ENCODE measurements around the gene CAVIN1. TPM values are rescaled to one million over a fixed set of nuclear protein-coding genes. Genes with fewer than 3 reads are reported as not detected.
A peak's percentile ranks its signal among the peaks of the same experiment; 100 is the strongest.

Gene CAVIN1
- polyA plus RNA-seq, 3 donors, result 0.01 TPM; not detected in 2

- peaks cover 44 to 51% of the 10 kb centered on the region in 2 donors for H3K4me1 ChIP-seq (ENCODE audit: control insufficient read depth in 1 of 2, insufficient read depth in 2 of 2, low read length in 2 of 2)
Observed at GRCh38 chr17:42363767-42364585, 59.1 kb downstream of the CAVIN1 start.

GRCh38 chr17:42363231-42363630 lies 59.8 kb downstream of the CAVIN1 start:
- intact Hi-C loops (cut with micrococcal nuclease), result loop anchor here in 1 of 2 donors (5.0 kb wide), 1 partner anchor 39 kb away; no protein-coding TSS in a partner anchor
- peak overlapping the region in 1 of 2 donors; percentile 66 for H3K27ac ChIP-seq (ENCODE audit: low read depth in 1 of 2, low read length in 2 of 2)
- H3K36me3 ChIP-seq (replicated peaks in 1 of 2; ENCODE audit: control insufficient read depth in 1 of 2, insufficient read depth in 2 of 2, low read length in 2 of 2), result no peaks in the 10 kb centered on the region
- peaks cover 98% of the 10 kb centered on the region for H4K20me1 ChIP-seq (ENCODE audit: insufficient read depth, low read length)
- DNase-seq, result no peak
- H3K9ac ChIP-seq (ENCODE audit: insufficient read depth, low read length, poor library complexity, severe bottlenecking), result no peak overlapping the region
- no peaks in the 10 kb centered on the region for H3K27me3 ChIP-seq (ENCODE audit: control insufficient read depth in 2 of 2, insufficient read depth in 2 of 2, low read length in 2 of 2)
- H3K79me2 ChIP-seq (ENCODE audit: insufficient read depth, low read length), result peaks cover 93% of the 10 kb centered on the region
- TF ChIP-seq CTCF (IDR thresholded peaks at IDR 0.05), result no peak
- peaks cover 16 to 18% of the 10 kb centered on the region in 2 donors for H3K36me3 Mint-ChIP-seq
- peaks cover 78% of the 10 kb centered on the region for H3K4me1 Mint-ChIP-seq
- WGBS (ENCODE audit: insufficient coverage), result 25% methylated on average over 1 of the region's 1 CpG
- H3K4me2 ChIP-seq (replicated peaks; ENCODE audit: extremely low read depth, low read length, poor library complexity, severe bottlenecking), result no peak overlapping the region
- peaks cover 46 to 51% of the 10 kb centered on the region in 2 donors for H3K4me1 ChIP-seq (ENCODE audit: control insufficient read depth in 1 of 2, insufficient read depth in 2 of 2, low read length in 2 of 2)
- H3K4me3 Mint-ChIP-seq, result no peak overlapping the region
- H3K9me3 ChIP-seq (replicated peaks in 1 of 2; ENCODE audit: control insufficient read depth in 1 of 2, insufficient read depth in 1 of 2, low read length in 2 of 2), result no peaks in the 10 kb centered on the region
- H3K9me3 Mint-ChIP-seq, result no peaks in the 10 kb centered on the region
- peak overlapping the region; percentile 15 to 48 (median 30) for H3K27ac Mint-ChIP-seq
- no peak overlapping the region for H2AFZ ChIP-seq (ENCODE audit: insufficient read depth, low read depth, low read length, poor library complexity, severe bottlenecking)
- H3K27me3 Mint-ChIP-seq (ENCODE audit: low read depth in 3 of 3), result peaks cover 0 to 2% (median 0%) of the 10 kb centered on the region in 3 donors
- no peak overlapping the region for H3K4me3 ChIP-seq (replicated peaks in 1 of 3; ENCODE audit: low read depth in 2 of 3, low read length in 3 of 3)

More at GRCh38 chr17:42363767-42364585, 59.1 kb downstream of the CAVIN1 start:
- Histone ChIP-seq H2AFZ (ENCODE audit: insufficient read depth, low read depth, low read length, poor library complexity, severe bottlenecking) (no peak overlapping the region), H3K9ac (ENCODE audit: insufficient read depth, low read length, poor library complexity, severe bottlenecking) (no peak overlapping the region), H3K4me3 (replicated peaks in 1 of 3; ENCODE audit: low read depth in 2 of 3, low read length in 3 of 3) (no peak overlapping the region), H3K36me3 (replicated peaks in 1 of 2; ENCODE audit: control insufficient read depth in 1 of 2, insufficient read depth in 2 of 2, low read length in 2 of 2) (no peaks in the 10 kb centered on the region), H3K27me3 (ENCODE audit: control insufficient read depth in 2 of 2, insufficient read depth in 2 of 2, low read length in 2 of 2) (no peaks in the 10 kb centered on the region), H3K4me2 (replicated peaks; ENCODE audit: extremely low read depth, low read length, poor library complexity, severe bottlenecking) (no peak overlapping the region), H3K9me3 (replicated peaks in 1 of 2; ENCODE audit: control insufficient read depth in 1 of 2, insufficient read depth in 1 of 2, low read length in 2 of 2) (no peaks in the 10 kb centered on the region), H3K79me2 (ENCODE audit: insufficient read depth, low read length) (peaks cover 97% of the 10 kb centered on the region), H4K20me1 (ENCODE audit: insufficient read depth, low read length) (peaks cover 98% of the 10 kb centered on the region), H3K27ac (ENCODE audit: low read depth in 1 of 2, low read length in 2 of 2) (peak overlapping the region in 1 of 2 donors; percentile 66)
- H3K4me3 Mint-ChIP-seq, result no peak overlapping the region
- no peak for TF ChIP-seq CTCF (IDR thresholded peaks at IDR 0.05)
- peaks cover 0 to 2% (median 0%) of the 10 kb centered on the region in 3 donors for H3K27me3 Mint-ChIP-seq (ENCODE audit: low read depth in 3 of 3)
- intact Hi-C loops (cut with micrococcal nuclease), result loop anchor here in 1 of 2 donors (5.0 kb wide), 1 partner anchor 38 kb away; no protein-coding TSS in a partner anchor
- peaks cover 16 to 18% of the 10 kb centered on the region in 2 donors for H3K36me3 Mint-ChIP-seq
- 32% methylated on average over 3 of the region's 7 CpGs for WGBS (ENCODE audit: insufficient coverage)
- peaks cover 78% of the 10 kb centered on the region for H3K4me1 Mint-ChIP-seq
- DNase-seq, result no peak
- H3K27ac Mint-ChIP-seq, result peak overlapping the region in 5 of 7 donors; percentile 3 to 72 (median 46)
- H3K9me3 Mint-ChIP-seq, result no peaks in the 10 kb centered on the region
